Epithelial cell of proximal tubule (primary cell): ENCODE measurements around the gene ELAVL3. TPM values are rescaled to one million over a fixed set of nuclear protein-coding genes. Genes with fewer than 3 reads are reported as not detected.
"Not testable (repeated sequence)": the region's sequence is repeated elsewhere in the genome, so short reads cannot be mapped to it uniquely, and the experiment has no call there.

ENCODE experiments used
- DNase-seq: peaks from one replicate; pipeline ENCODE4 v3.0.0-alpha.2; 2011; ENCODE audit warnings: low read depth
- H3K4me3 ChIP-seq: 2 replicates; pipeline ENCODE4 v1.5.1; 2011; ENCODE audit warnings: low read depth, mild to moderate bottlenecking, low read length
- CTCF ChIP-seq: conservative IDR thresholded peaks from 2 replicates; pipeline ENCODE4 v1.5.1; 2012; ENCODE audit warnings: low read depth, mild to moderate bottlenecking, low read length
- total RNA-seq: library from RNA; depleted of rRNA; stranded (reverse); fragments of >200 nt; gene quantifications from 2 replicates; pipeline ENCODE4 v1.2.3, GENCODE V29; 2015

ELAVL3 gene
- total RNA-seq, 1 donor from 2014 or later: not detected

GRCh38 chr19:11408591-11408990, 72.3 kb downstream of the ELAVL3 start:
- no peak for TF ChIP-seq CTCF
- no peak overlapping the region for H3K4me3 ChIP-seq
- DNase-seq: no peak

GRCh38 chr19:11406703-11407236, 74.1 kb downstream of the ELAVL3 start:
- not testable (repeated sequence) for DNase-seq, H3K4me3 ChIP-seq

- no peak overlapping the region for H3K4me3 ChIP-seq
- TF ChIP-seq CTCF: no peak
- no peak for DNase-seq
Measured at GRCh38 chr19:11405846-11406643, 74.8 kb downstream of the ELAVL3 start.

- DNase-seq: no peak
- TF ChIP-seq CTCF: no peak
- no peak overlapping the region for H3K4me3 ChIP-seq
Measured at GRCh38 chr19:11404588-11405222, 76.1 kb downstream of the ELAVL3 start.

- no peak overlapping the region for H3K4me3 ChIP-seq
- no peak for TF ChIP-seq CTCF
- DNase-seq: no peak
Measured at GRCh38 chr19:11401808-11402543, 78.9 kb downstream of the ELAVL3 start.

Other genes starting within 250 kb of the ELAVL3 start
- not detected in 2 replicates for gene ANGPTL8, start 241.4 kb downstream of the ELAVL3 start, total RNA-seq
- gene DOCK6, start 218.5 kb downstream of the ELAVL3 start, total RNA-seq: 17.2 and 17.7 TPM in 2 replicates
- not detected in 2 replicates for gene TSPAN16, start 184.9 kb downstream of the ELAVL3 start, total RNA-seq
- 13.4 and 18.3 TPM in 2 replicates for gene RAB3D, start 141.4 kb downstream of the ELAVL3 start, total RNA-seq
- gene TMEM205, start 134.8 kb downstream of the ELAVL3 start, total RNA-seq: 226 and 228 TPM in 2 replicates
- 6.1 and 7.8 TPM in 2 replicates for gene CCDC159, start 134.5 kb downstream of the ELAVL3 start, total RNA-seq
- 1.3 and 6.2 TPM in 2 replicates for gene PLPPR2, start 125.6 kb downstream of the ELAVL3 start, total RNA-seq
- gene SWSAP1, start 106.4 kb downstream of the ELAVL3 start, total RNA-seq: 1.2 and 2.7 TPM in 2 replicates
- 4.3 and 5.2 TPM in 2 replicates for gene EPOR, start 96.7 kb downstream of the ELAVL3 start, total RNA-seq
- gene RGL3, start 61.7 kb downstream of the ELAVL3 start, total RNA-seq: 3.1 and 19.0 TPM in 2 replicates
- 0.40 TPM in 1 of 2 replicates, not detected in the other for gene ODAD3, start 45.9 kb downstream of the ELAVL3 start, total RNA-seq
- gene PRKCSH, start 45.4 kb downstream of the ELAVL3 start, total RNA-seq: 184 and 243 TPM in 2 replicates
- gene ZNF653, start 24.8 kb upstream of the ELAVL3 start, total RNA-seq: 5.9 and 23.4 TPM in 2 replicates
- 58.9 and 59.0 TPM in 2 replicates for gene ECSIT, start 48.1 kb upstream of the ELAVL3 start, total RNA-seq
- gene CNN1, start 57.8 kb upstream of the ELAVL3 start, total RNA-seq: 5.6 and 16.1 TPM in 2 replicates
- 49.8 and 95.5 TPM in 2 replicates for gene ELOF1, start 78.2 kb upstream of the ELAVL3 start, total RNA-seq
- gene ACP5, start 96.6 kb upstream of the ELAVL3 start, total RNA-seq: 3.3 and 4.4 TPM in 2 replicates
- 10.0 and 12.5 TPM in 2 replicates for gene ZNF627, start 116.4 kb upstream of the ELAVL3 start, total RNA-seq